NCI-H1930 (cell line): ENCODE measurements around the gene AZU1.
"Not testable (repeated sequence)": the region's sequence is repeated elsewhere in the genome, so short reads cannot be mapped to it uniquely, and the experiment has no call there.

ENCODE experiments used
- DNase-seq, 2 experiments: peaks; one replicate each; lab custom pipeline; 2025; lab: John Stamatoyannopoulos, UW

The AZU1 gene

GRCh38 chr19:872266-872951 is 44.8 kb downstream of the AZU1 start:
- no peak for DNase-seq

GRCh38 chr19:873084-873483 is 45.4 kb downstream of the AZU1 start:
- no peak for DNase-seq

- no peak for DNase-seq
Measured at GRCh38 chr19:873561-874041, 46.0 kb downstream of the AZU1 start.

GRCh38 chr19:875265-875879 is 47.7 kb downstream of the AZU1 start:
- DNase-seq: no peak

- no peak for DNase-seq
Measured at GRCh38 chr19:876089-876488, 48.5 kb downstream of the AZU1 start.

DNA sequence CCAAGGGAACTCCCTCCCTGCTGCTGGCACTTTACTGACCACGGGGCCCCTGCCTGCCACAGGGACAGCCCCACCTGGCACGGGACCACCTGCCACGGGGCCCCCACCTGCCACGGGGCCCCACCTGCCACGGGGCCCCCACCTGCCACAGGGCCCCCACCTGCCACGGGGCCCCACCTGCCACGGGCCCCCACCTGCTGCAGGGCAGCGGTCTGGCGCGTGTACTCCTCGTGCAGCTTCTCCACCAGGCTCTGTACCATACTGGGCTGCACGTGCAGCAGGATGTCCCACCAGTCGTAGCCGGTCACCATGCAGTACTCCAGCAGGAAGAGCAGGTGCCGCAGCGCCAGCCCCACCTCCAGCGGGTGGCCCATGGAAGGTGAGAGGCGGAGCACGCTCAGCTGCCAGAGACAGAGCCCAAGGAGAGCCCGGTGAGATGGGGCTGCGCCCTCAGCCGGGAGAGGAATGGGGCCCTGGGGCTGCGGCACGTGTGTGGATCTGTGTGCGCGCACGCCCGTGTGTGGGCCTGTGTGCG is 49.2 kb downstream of the AZU1 start:
- DNase-seq: no peak

GRCh38 chr19:877992-878660 is 50.5 kb downstream of the AZU1 start:
- not testable (repeated sequence) for DNase-seq

DNA sequence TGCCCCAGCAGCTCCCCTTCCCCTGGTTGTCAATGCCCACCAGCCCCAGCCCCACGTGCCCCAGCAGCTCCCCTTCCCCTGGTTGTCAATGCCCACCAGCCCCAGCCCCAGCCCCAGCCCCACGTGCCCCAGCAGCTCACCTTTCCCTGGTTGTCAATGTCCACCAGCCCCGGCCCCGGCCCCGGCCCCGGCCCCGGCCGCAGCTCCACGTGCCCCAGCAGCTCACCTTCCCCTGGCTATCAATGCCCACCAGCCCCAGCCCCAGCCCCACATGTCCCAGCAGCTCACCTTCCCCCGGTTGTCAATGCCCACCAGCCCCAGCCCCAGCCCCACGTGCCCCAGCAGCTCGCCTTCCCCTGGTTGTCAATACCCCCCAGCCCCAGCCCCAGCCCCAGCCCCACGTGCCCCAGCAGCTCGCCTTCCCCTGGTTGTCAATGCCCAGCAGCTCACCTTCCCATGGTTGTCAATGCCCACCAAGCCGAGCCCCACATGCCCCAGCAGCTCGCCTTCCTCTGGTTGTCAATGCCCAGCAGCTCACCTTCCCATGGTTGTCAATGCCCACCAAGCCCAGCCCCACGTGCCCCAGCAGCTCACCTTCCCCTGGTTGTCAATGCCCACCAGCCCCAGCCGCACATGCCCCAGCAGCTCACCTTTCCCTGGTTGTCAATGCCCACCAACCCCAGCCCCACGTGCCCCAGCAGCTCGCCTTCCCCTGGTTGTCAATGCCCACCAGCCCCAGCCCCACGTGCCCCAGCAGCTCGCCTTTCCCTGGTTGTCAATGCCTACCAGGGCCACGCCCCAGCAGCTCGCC is 51.3 kb downstream of the AZU1 start:
- not testable (repeated sequence) for DNase-seq

DNA sequence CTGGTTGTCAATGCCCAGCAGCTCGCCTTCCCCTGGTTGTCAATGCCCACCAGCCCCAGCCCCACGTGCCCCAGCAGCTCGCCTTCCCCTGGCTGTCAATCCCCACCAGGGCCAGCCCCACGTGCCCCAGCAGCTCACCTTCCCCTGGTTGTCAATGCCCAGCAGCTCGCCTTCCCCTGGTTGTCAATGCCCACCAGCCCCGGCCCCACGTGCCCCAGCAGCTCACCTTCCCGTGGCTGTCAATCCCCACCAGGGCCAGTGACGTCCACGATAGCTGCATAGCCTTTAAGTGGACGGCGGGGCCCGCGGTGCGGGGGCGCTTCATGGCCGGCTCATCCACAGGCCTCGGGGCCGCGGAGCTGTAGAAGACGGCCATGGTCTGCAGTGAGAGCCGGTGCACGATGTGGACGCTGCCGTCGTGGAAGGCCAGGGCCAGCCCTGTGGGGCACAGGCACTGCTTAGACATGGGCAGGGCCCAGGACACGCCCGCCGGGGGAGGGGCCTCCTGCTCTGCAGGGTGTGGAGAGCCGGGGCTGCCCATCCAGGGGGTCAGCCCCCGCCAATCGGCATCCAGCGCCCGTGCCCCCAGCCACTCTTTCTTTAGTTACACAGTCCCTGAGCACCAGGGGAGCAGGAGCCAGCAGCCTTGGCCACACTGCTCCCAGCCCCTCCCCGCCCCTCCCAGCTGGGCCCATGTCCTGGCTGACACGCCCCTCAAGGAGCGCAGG is 52.2 kb downstream of the AZU1 start:
- no peak for DNase-seq
